Measurements from ENCODE around the gene DPRX.

- TF ChIP-seq, protein P1, sequence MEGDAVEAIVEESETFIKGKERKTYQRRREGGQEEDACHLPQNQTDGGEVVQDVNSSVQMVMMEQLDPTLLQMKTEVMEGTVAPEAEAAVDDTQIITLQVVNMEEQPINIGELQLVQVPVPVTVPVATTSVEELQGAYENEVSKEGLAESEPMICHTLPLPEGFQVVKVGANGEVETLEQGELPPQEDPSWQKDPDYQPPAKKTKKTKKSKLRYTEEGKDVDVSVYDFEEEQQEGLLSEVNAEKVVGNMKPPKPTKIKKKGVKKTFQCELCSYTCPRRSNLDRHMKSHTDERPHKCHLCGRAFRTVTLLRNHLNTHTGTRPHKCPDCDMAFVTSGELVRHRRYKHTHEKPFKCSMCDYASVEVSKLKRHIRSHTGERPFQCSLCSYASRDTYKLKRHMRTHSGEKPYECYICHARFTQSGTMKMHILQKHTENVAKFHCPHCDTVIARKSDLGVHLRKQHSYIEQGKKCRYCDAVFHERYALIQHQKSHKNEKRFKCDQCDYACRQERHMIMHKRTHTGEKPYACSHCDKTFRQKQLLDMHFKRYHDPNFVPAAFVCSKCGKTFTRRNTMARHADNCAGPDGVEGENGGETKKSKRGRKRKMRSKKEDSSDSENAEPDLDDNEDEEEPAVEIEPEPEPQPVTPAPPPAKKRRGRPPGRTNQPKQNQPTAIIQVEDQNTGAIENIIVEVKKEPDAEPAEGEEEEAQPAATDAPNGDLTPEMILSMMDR (IDR thresholded peaks at IDR 0.05; ENCODE audit: insufficient read depth, low read length) = no peak
- TF ChIP-seq POLR2AphosphoS5 (IDR thresholded peaks at IDR 0.05; ENCODE audit: low read depth) = no peak
- TF ChIP-seq, protein P2, sequence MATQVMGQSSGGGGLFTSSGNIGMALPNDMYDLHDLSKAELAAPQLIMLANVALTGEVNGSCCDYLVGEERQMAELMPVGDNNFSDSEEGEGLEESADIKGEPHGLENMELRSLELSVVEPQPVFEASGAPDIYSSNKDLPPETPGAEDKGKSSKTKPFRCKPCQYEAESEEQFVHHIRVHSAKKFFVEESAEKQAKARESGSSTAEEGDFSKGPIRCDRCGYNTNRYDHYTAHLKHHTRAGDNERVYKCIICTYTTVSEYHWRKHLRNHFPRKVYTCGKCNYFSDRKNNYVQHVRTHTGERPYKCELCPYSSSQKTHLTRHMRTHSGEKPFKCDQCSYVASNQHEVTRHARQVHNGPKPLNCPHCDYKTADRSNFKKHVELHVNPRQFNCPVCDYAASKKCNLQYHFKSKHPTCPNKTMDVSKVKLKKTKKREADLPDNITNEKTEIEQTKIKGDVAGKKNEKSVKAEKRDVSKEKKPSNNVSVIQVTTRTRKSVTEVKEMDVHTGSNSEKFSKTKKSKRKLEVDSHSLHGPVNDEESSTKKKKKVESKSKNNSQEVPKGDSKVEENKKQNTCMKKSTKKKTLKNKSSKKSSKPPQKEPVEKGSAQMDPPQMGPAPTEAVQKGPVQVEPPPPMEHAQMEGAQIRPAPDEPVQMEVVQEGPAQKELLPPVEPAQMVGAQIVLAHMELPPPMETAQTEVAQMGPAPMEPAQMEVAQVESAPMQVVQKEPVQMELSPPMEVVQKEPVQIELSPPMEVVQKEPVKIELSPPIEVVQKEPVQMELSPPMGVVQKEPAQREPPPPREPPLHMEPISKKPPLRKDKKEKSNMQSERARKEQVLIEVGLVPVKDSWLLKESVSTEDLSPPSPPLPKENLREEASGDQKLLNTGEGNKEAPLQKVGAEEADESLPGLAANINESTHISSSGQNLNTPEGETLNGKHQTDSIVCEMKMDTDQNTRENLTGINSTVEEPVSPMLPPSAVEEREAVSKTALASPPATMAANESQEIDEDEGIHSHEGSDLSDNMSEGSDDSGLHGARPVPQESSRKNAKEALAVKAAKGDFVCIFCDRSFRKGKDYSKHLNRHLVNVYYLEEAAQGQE (IDR thresholded peaks at IDR 0.05; ENCODE audit: insufficient replicate concordance, low read depth) = no peak
Observed at GRCh38 chr19:53598361-53598760, 33.4 kb upstream of the DPRX start.
